ENCODE measurements around the gene ADGRL3.
"Not testable (repeated sequence)": the region's sequence is repeated elsewhere in the genome, so short reads cannot be mapped to it uniquely, and the experiment has no call there.

Gene ADGRL3

GRCh38 chr4:61950625-61951024 is 750.5 kb downstream of the ADGRL3 start:
- H3K4me3 ChIP-seq (ENCODE audit: control insufficient read depth, low read depth, low read length) = no peak overlapping the region
- DNase-seq (ENCODE audit: low read depth) = no peak
- no peak for TF ChIP-seq CTCF (conservative IDR thresholded peaks at IDR 0.05; ENCODE audit: control insufficient read depth, insufficient read depth, low read depth, low read length)

- no peak overlapping the region for H3K4me3 ChIP-seq (ENCODE audit: control insufficient read depth, low read depth, low read length)
- no peak for DNase-seq (ENCODE audit: low read depth)
- no peak for TF ChIP-seq CTCF (conservative IDR thresholded peaks at IDR 0.05; ENCODE audit: control insufficient read depth, insufficient read depth, low read depth, low read length)
These were observed 753.3 kb downstream of the ADGRL3 start for GRCh38 chr4:61953386-61953785.

GRCh38 chr4:61958591-61958990 is 758.5 kb downstream of the ADGRL3 start:
- TF ChIP-seq CTCF (conservative IDR thresholded peaks at IDR 0.05; ENCODE audit: control insufficient read depth, insufficient read depth, low read depth, low read length) = no peak
- DNase-seq (ENCODE audit: low read depth) = no peak

GRCh38 chr4:61959087-61959486 is 759.0 kb downstream of the ADGRL3 start:
- TF ChIP-seq CTCF (conservative IDR thresholded peaks at IDR 0.05; ENCODE audit: control insufficient read depth, insufficient read depth, low read depth, low read length) = no peak
- H3K4me3 ChIP-seq (ENCODE audit: control insufficient read depth, low read depth, low read length) = no peak overlapping the region
- DNase-seq (ENCODE audit: low read depth) = no peak

More at GRCh38 chr4:61958591-61958990, 758.5 kb downstream of the ADGRL3 start:
- no peak overlapping the region for H3K4me3 ChIP-seq (ENCODE audit: control insufficient read depth, low read depth, low read length)

- no peak overlapping the region for H3K4me3 ChIP-seq (ENCODE audit: control insufficient read depth, low read depth, low read length)
- DNase-seq (ENCODE audit: low read depth) = no peak
- TF ChIP-seq CTCF (conservative IDR thresholded peaks at IDR 0.05; ENCODE audit: control insufficient read depth, insufficient read depth, low read depth, low read length) = no peak
These were observed 784.3 kb downstream of the ADGRL3 start for GRCh38 chr4:61984260-61984909.

GRCh38 chr4:61985426-61985825 is 785.3 kb downstream of the ADGRL3 start:
- no peak for TF ChIP-seq CTCF (conservative IDR thresholded peaks at IDR 0.05; ENCODE audit: control insufficient read depth, insufficient read depth, low read depth, low read length)
- H3K4me3 ChIP-seq (ENCODE audit: control insufficient read depth, low read depth, low read length) = no peak overlapping the region
- DNase-seq (ENCODE audit: low read depth) = no peak

GRCh38 chr4:61986929-61987328 is 786.8 kb downstream of the ADGRL3 start:
- not testable (repeated sequence) for DNase-seq (ENCODE audit: low read depth); H3K4me3 ChIP-seq (ENCODE audit: control insufficient read depth, low read depth, low read length)
